Lung (tissue), 12 donors: ENCODE results near the gene AGRN. TPM values are rescaled to one million over a fixed set of nuclear protein-coding genes. Genes with fewer than 3 reads are reported as not detected.

ENCODE experiments used
- ATAC-seq: fragments of 200-7000 bp; cut with Tn5 transposase; one replicate; pipeline ENCODE4 v1.9.1; 2020; ENCODE audit warnings: moderate number of reproducible peaks; ENCODE audit not compliant: insufficient read depth, low FRiP score
- DNase-seq, 3 donors: peaks; one replicate each; pipeline ENCODE4 v3.0.0-alpha.2; 2013 to 2017
- H3K27ac ChIP-seq, 2 donors: one replicate each; pipeline ENCODE4 v1.5.1; 2013; ENCODE audit warnings: mild to moderate bottlenecking in 2 of 2, moderate library complexity in 2 of 2, control low read depth in 1 of 2, inconsistent platforms in 1 of 2, low read depth in 1 of 2, low read length in 1 of 2
- H3K27me3 ChIP-seq, 3 donors: one replicate each; pipeline ENCODE4 v1.5.1; 2013; ENCODE audit warnings: low read length in 2 of 3; ENCODE audit not compliant: control insufficient read depth in 3 of 3, insufficient read depth in 3 of 3
- H3K36me3 ChIP-seq, 4 donors: one replicate each; pipeline ENCODE4 v1.5.1; 2013; ENCODE audit warnings: low read length in 4 of 4, mild to moderate bottlenecking in 1 of 4, moderate library complexity in 1 of 4; ENCODE audit not compliant: control insufficient read depth in 4 of 4, insufficient read depth in 4 of 4
- H3K4me1 ChIP-seq, 5 donors: one replicate each; pipeline ENCODE4 v1.5.1; 2013; ENCODE audit warnings: low read length in 5 of 5, mild to moderate bottlenecking in 2 of 5, moderate library complexity in 1 of 5; ENCODE audit not compliant: control insufficient read depth in 5 of 5, insufficient read depth in 5 of 5
- H3K4me3 ChIP-seq: one replicate; pipeline ENCODE4 v1.5.1; 2013; ENCODE audit warnings: mild to moderate bottlenecking, control low read depth, moderate library complexity
- H3K9ac ChIP-seq, 2 donors: one replicate each; pipeline ENCODE4 v1.5.1; 2013; ENCODE audit warnings: low read length in 2 of 2, control low read depth in 1 of 2; ENCODE audit not compliant: insufficient read depth in 1 of 2
- H3K9me3 ChIP-seq, 4 donors: one replicate each; pipeline ENCODE4 v1.5.1; 2013; ENCODE audit warnings: low read length in 3 of 4, mild to moderate bottlenecking in 1 of 4, moderate library complexity in 1 of 4; ENCODE audit not compliant: control insufficient read depth in 4 of 4, insufficient read depth in 3 of 4
- WGBS, 2 donors: extraction: QIAGEN DNeasy Blood & Tissue Kit; methylation state at CpG; one replicate each; pipeline ENCODE4 v1.1.7; 2013; 5-methylcytosine and 5-hydroxymethylcytosine counted together
- polyA plus RNA-seq, 2 donors: library from polyadenylated mRNA; stranded (reverse); fragments of 200-250 nt; gene quantifications; one replicate each; pipeline ENCODE4 v1.2.1, GENCODE V29; 2013
- total RNA-seq, 2 donors: library from RNA; depleted of rRNA in 1 of 2; stranded (reverse); fragments of >200 nt in 1 of 2; gene quantifications; one replicate each; pipeline ENCODE4 v1.2.1, GENCODE V29; 2014 to 2021
- TF ChIP-seq, protein P1 (sequence below): IDR thresholded peaks from 2 replicates; pipeline ENCODE4 v1.5.1; 2012; ENCODE audit warnings: mild to moderate bottlenecking; ENCODE audit errors: control extremely low read depth, extremely low read depth
- donor health status: control.
- donor health status: control.
- donor health status: Bipolar disorder and iron deficiency.
- donor health status: healthy.
- donor health status: DM: yes; HTN: yes; CAD: no.

AGRN gene
- total and polyA plus RNA-seq, 4 donors, result 30.7 to 124 (median 85.2) TPM

- H3K9ac ChIP-seq, result no peak overlapping the region
- DNase-seq (no peak), ATAC-seq (no peak)
- peaks cover 4 to 26% (median 5%) of the 10 kb centered on the region in 3 donors for H3K27me3 ChIP-seq
- TF ChIP-seq, protein P1, sequence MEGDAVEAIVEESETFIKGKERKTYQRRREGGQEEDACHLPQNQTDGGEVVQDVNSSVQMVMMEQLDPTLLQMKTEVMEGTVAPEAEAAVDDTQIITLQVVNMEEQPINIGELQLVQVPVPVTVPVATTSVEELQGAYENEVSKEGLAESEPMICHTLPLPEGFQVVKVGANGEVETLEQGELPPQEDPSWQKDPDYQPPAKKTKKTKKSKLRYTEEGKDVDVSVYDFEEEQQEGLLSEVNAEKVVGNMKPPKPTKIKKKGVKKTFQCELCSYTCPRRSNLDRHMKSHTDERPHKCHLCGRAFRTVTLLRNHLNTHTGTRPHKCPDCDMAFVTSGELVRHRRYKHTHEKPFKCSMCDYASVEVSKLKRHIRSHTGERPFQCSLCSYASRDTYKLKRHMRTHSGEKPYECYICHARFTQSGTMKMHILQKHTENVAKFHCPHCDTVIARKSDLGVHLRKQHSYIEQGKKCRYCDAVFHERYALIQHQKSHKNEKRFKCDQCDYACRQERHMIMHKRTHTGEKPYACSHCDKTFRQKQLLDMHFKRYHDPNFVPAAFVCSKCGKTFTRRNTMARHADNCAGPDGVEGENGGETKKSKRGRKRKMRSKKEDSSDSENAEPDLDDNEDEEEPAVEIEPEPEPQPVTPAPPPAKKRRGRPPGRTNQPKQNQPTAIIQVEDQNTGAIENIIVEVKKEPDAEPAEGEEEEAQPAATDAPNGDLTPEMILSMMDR, result no peak
- peaks cover 0 to 2% (median 0%) of the 10 kb centered on the region in 4 donors for H3K9me3 ChIP-seq
- no peak overlapping the region for H3K4me3 ChIP-seq
- WGBS, 2 donors, result 77 to 82% methylated on average over 43 of the region's 43 CpGs
- no peaks in the 10 kb centered on the region for H3K4me1 ChIP-seq
- no peaks in the 10 kb centered on the region for H3K36me3 ChIP-seq
- H3K27ac ChIP-seq, result peak overlapping the region in 1 of 2 donors; percentile 94
These were observed 37.0 kb upstream of the AGRN start for GRCh38 chr1:982765-983436.

- Histone ChIP-seq H3K36me3 (no peaks in the 10 kb centered on the region), H3K9me3 (peaks cover 0 to 2% (median 0%) of the 10 kb centered on the region in 4 donors), H3K27ac (no peak overlapping the region), H3K4me3 (no peak overlapping the region), H3K4me1 (no peaks in the 10 kb centered on the region), H3K9ac (no peak overlapping the region), H3K27me3 (peaks cover 4 to 26% (median 5%) of the 10 kb centered on the region in 3 donors)
- peak in 2 of 3 donors; percentile 24 to 63 for DNase-seq
- ATAC-seq, result no peak
- WGBS, 2 donors, result 17 to 18% methylated on average over 25 to 29 of the region's 29 CpGs
- TF ChIP-seq, protein P1, result peak; percentile 38
These were observed 36.0 kb upstream of the AGRN start for GRCh38 chr1:983798-984475.

DNA sequence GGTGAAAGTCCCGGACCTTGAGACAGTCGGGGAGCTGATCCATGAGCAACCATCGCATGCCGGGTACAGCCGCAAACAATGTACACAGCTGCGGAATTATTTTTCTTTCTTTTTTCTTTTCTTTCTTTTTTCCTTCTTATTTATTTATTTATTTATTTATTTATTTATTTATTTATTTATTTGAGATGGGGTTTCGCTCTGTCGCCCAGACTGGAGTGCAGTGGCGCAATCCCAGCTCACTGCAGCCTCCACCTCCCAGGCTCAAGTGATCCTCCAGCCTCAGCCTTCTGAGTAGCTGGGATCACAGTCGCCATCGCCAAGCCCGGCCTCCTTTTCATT, 35.5 kb upstream of the AGRN start:
- peaks cover 4 to 26% (median 5%) of the 10 kb centered on the region in 3 donors for H3K27me3 ChIP-seq
- no peak overlapping the region for H3K9ac ChIP-seq
- H3K36me3 ChIP-seq, result no peaks in the 10 kb centered on the region
- H3K27ac ChIP-seq, result no peak overlapping the region
- H3K9me3 ChIP-seq, result peaks cover 0 to 2% (median 0%) of the 10 kb centered on the region in 4 donors
- 60 to 66% methylated on average over 12 of the region's 12 CpGs for WGBS, 2 donors
- H3K4me1 ChIP-seq, result no peaks in the 10 kb centered on the region
- ATAC-seq (no peak), DNase-seq (no peak)
- TF ChIP-seq, protein P1, result no peak
- no peak overlapping the region for H3K4me3 ChIP-seq
